GM18502 (cell line): ENCODE measurements around the gene GATAD2A.
"Not testable (repeated sequence)": the region's sequence is repeated elsewhere in the genome, so short reads cannot be mapped to it uniquely, and the experiment has no call there.

ENCODE experiments used
- ATAC-seq: cut with Tn5 transposase; IDR thresholded peaks from one replicate; pipeline ENCODE4 v1.9.1; 2021; ENCODE audit warnings: mild to moderate bottlenecking; ENCODE audit not compliant: unreplicated experiment, poor library complexity

The GATAD2A gene

GRCh38 chr19:19445288-19445687, 39.8 kb downstream of the GATAD2A start:
- ATAC-seq, result no peak

DNA sequence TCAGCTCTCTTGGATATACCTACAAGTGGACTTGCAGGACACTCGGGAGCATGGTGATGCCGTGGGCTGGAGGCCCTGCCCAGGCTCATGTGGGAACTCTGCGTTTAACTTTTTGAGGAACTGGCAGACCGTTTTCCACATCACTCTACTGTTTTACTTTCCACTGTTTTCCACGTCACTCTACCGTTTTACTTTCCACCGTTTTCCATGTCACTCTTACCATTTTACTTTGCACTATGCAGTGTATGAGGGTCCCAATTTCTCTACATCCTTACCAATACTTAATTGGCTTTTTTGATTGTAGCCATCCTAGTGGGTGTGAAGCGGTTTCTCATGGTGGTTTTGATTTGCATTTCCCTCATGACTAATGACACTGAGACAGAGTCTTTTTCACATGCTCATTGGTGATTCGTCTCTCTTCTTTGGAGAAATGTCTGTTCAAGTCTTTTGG, 40.5 kb downstream of the GATAD2A start:
- ATAC-seq, result no peak

DNA sequence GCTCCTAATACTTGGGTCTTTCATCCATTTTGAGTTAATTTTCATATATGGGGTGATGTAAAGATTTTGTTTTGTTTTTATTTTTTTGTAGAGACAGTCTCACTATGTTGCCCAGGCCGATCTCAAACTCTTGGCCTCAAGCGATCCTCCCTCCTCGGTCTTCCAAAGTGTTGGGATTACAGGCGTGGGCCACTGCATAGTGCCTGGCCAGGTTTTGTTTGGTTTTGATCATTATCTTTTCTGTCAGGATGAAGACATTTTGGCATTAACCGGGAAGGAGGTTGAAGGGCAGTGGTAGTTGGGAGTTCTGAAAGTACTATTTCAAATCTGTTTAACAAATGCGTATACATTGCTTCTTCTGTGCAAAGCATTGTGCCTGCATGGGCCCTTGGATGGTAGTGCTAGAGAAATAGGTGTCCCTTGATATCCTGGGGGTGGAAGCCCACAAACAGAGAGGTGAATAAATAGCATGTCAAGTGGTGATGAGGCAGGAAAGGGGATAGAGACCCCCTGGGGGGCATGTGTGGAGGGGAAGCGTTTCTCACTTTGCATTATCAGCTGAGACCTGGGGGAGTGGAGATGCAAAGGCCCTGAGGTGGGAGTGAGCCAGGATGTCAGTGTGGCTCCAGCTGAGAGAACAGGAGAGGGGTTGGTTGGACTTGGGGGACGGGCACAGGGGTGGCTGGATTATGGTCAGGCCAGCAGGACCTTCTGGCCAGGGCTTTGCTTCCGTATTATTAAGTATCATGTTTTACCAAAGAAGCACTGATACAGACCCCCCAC, 41.4 kb downstream of the GATAD2A start:
- no peak for ATAC-seq

DNA sequence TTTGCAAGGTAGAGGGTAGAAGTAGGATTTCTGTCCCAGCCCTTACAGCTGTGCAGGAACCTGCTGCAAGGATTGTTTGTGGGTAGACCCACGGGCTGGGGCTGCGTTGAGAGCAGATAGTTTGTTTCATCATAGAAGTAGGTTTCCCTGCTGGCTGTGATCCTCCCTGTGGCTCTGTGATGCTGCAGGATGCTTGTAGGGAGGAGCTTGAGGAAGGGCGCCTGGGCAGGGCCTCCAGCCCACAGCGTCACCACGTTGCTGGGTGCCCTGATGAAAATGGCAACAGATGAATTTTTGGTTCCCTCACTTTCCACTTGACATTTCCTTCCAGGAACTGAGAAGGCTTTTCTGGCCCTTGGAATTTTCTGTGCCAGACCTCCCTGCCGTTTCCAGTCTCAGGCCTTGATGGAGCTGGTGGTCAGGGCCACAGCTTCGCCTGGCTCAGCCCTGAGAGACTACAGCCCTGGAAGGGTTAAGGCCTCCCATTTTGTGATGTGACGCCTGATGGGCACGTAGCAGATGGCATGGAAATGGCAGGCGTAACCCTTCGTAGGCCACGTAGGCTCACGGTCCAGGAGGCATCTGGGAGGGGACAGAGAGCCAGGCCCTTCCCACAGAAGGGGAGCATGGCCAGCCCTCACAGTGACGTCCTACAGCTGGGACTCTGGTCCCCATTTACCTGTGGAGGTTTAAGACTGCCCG, 42.2 kb downstream of the GATAD2A start:
- ATAC-seq, result no peak

DNA sequence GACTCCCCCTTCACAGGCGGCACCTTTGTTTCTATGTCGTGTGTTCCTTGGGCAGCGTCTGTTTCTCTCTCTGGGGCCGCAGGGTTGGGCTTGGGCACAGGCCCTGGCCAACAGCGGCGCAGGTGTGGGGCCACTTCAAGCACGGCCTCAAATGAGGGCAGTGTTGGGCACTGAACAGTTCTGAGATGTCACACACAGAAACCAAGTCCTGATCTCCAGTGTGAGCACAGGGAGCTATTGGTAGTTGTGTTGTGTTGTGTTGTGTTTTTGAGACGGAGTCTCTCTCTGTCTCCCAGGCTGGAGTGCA, 42.7 kb downstream of the GATAD2A start:
- no peak for ATAC-seq

DNA sequence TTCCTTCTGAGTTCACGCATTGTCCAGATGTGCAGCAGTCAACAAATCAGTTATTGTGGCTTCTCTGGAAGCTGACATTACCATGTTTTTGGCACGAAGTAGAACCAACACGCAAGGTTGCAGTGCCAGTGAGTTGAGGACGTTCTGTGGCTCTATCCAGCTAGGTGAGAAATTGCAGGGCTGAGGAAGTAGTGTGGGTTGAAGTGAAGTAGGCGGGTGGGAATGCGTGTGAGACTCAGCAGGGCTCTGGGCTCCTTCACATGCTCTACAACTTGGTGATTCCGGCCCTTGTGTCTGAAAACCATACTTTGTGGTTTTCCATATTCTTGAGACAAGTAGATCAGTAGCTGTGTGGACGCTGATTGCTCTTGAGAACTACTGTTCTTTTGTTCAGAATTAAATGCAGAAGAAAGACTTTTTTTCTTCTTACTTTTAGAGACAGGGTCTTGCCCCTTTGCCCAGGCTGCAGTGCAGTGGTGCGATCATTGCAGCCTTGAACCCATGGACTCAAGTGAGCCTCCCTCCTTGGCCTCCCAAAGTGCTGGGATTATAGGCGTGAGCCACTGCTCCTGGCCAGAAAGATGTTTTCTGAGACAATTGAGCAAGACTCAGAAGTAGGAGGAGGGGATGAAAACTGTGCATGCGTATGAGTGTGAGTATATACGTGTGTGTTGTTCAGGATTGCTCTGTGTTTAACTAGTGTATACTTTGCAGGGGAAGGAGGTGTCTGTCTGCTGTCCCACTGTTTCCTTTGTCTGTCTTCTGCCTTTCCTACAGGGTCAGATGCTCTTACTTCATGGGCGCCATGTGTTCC, 46.2 kb downstream of the GATAD2A start:
- peak; percentile 84 for ATAC-seq

GRCh38 chr19:19452243-19453124, 47.0 kb downstream of the GATAD2A start:
- ATAC-seq, result no peak

- no peak for ATAC-seq
Measured at GRCh38 chr19:19453125-19453454, 47.6 kb downstream of the GATAD2A start.

GRCh38 chr19:19455166-19455919, 49.9 kb downstream of the GATAD2A start:
- ATAC-seq, result not testable (repeated sequence)

DNA sequence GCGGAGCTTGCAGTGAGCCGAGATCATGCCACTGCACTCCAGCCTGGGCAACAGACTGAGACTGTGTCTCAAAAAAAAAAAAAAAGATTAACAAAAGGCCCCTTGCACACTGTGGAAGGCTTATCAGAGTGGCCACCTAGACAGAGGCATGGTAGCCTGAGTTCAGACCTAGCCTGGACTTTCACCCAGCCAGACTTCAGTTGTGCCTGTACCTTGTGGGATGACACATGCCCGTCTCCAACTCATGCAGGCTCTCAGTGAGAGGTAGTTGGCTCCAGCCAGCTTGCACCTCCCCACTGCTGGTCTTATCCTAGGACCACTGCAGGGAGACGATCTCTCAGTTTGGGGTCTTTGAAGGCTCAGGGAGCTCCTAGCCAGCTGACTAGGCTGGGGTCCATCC, 52.2 kb downstream of the GATAD2A start:
- no peak for ATAC-seq

DNA sequence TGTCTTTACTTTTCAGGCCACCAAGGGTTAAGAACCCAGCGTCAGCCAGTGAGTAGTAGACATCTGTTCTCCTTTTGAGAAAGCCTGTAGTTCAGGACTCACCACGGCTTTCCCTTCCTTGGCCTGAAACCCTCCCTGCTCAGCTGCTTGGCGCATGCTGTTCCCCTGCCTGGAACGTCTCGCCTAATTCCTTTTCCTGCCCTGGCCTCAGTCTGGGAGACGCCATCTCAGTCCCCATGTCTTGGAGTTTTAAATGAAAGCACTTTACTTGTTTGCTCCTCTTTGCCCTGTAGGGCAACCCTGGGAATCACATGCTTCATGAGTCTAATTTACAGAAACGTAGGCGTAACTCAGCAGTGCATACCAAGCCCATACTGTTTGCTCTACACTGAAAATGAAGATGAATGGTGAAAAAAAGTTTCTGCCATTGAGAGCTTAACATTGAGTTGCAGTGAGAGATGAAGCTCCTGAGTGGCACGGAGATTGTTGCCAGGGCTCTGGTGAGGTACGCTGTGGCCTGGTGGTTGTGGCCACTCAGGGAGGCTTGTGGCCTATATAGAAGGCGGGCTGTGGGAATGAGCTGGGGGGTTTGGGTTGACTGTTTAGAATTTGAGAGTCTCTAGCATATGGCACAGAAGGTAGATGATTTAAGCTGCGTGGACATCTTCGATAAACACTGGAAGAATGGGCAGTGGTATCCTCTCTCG, 52.8 kb downstream of the GATAD2A start:
- ATAC-seq, result no peak

- ATAC-seq, result no peak
Measured at GRCh38 chr19:19459073-19459472, 53.6 kb downstream of the GATAD2A start.

DNA sequence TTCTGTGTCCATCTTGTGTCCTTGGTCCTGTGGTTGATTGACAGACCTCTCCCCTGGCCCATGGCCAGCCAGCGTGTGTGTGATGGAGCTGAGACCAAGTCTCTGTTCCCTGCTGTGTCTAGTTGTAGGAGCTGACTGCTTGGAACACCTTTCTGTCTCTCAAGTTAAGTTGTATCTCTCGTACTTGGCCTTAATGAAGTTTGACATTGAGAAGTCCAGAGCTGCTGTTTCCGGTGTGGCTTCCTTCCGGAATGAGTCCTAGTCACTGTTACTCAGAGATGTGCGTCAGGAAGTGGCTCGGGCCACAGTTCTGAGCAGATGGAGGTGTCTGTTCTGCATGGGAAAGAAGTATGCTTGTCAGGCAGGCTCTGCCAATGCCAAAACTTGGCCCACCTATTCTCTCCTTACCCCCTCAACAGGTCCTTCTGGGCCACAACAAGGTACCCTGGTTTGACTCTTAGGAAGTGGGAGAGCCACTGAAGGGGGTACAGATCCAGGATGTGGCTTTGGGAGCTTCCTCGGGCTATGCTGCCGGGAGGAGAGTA, 54.3 kb downstream of the GATAD2A start:
- ATAC-seq, result peak; percentile 47

GRCh38 chr19:19460258-19460731, 54.8 kb downstream of the GATAD2A start:
- no peak for ATAC-seq

DNA sequence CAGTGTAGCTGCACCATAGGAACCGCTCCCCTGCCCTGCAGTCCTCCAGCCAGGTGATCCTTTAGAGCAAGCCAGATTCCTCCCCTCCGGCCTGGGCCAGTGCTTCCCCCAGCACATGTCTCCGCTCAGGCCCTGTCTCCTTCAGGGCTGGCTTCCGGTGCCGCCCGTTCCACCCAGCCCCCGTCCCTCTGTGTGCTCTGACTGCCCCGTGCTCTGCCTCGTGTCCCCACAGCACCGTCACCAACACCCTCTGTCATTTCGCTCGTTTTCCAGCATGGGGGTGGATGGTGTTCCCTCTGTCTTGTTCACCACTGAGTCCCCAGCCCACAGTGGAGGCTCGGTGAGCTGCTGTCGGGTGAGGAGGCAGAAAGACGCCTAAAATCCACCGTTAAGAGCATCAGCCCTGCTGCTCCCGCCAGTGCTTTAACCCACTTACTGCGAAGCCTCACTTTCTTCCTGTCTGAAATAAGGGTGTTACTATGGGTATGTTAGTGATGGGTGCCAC, 55.3 kb downstream of the GATAD2A start:
- no peak for ATAC-seq

DNA sequence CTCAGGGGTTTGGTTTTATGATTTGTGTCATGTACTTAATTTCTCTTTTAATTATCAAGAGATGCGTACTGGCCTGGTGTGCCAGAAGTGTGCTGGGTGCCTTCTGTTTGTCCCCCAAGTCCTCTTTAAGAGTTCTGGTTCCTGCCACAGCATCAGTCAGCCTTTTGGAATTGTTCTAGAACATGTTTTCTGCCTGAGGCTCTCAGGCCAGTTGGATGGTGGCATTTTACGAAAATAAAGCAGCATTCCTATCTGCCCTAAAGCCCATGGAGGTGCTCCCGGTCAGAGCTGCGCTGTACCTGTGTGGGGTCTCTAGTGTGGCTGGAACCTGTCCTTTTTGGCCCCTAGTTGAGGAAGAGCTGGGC, 55.8 kb downstream of the GATAD2A start:
- ATAC-seq, result no peak

DNA sequence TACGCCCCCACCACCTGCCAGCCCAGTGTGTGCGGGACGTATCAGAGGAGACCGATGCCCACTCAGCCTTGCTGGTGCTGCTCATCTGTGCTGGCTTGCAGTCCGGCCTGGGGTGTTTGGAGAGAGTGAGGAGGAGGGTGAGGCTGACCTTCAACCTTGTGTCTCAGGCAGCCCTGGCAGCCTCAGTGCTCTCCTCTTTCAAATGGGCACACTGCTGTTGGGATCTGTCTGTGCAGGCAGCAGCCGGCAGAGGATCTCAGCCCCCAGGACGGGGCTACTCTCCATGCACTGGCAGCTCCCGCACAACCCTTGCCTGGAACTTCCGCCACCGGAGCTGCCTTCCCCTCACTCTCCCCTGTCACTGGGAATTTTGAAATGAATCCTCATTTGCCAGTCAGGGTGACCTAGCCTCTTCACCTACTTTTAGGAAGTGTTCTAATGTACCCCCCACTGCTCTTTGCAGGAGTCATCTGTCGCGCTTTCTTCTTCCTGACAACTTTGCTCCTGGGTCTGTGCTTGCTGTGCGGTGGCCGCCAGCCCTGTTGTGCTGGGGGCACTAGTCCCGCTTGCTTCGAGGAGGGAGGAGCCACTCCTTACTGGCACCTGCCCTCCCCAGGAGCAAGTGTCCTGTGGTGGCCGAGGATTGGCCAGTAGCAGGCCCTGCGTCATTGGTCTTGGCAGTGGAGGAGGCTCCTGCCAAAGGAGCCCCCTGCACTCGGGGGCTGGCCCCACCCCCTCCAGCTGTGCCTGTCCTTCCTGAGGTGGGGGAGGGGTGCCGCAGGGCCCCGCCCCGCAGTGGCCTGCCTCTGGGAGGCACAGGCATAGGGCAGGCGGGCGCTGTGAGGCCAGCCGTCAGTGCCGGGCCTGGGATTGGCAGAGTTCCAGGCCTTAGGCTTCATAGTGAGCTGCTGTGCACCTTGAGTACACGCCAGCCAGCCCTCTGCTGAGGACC, 56.5 kb downstream of the GATAD2A start:
- no peak for ATAC-seq
